HG02678 (cell line): Measurements from ENCODE around the gene PARVG.
A peak's percentile ranks its signal among the peaks of the same experiment; 100 is the strongest.

ENCODE experiments used
- ATAC-seq: cut with Tn5 transposase; IDR thresholded peaks from one replicate; pipeline ENCODE4 v1.9.1; 2021; ENCODE audit warnings: mild to moderate bottlenecking, moderate library complexity; ENCODE audit not compliant: unreplicated experiment

Gene PARVG

GRCh38 chr22:44154436-44154942 is 26.2 kb upstream of the PARVG start:
- no peak for ATAC-seq

GRCh38 chr22:44155115-44155514 is 25.6 kb upstream of the PARVG start:
- ATAC-seq, result no peak

- no peak for ATAC-seq
These were observed 22.7 kb upstream of the PARVG start for GRCh38 chr22:44157916-44158618.

GRCh38 chr22:44158816-44159215 is 21.9 kb upstream of the PARVG start:
- no peak for ATAC-seq

GRCh38 chr22:44159221-44159620 is 21.5 kb upstream of the PARVG start:
- no peak for ATAC-seq

GRCh38 chr22:44159811-44160210 is 20.9 kb upstream of the PARVG start:
- ATAC-seq, result no peak

GRCh38 chr22:44160421-44160820 is 20.3 kb upstream of the PARVG start:
- no peak for ATAC-seq

GRCh38 chr22:44161673-44162072 is 19.1 kb upstream of the PARVG start:
- ATAC-seq, result no peak

- ATAC-seq, result no peak
These were observed 17.8 kb upstream of the PARVG start for GRCh38 chr22:44162960-44163359.

GRCh38 chr22:44163536-44163935 is 17.2 kb upstream of the PARVG start:
- ATAC-seq, result no peak

GRCh38 chr22:44164031-44164430 is 16.7 kb upstream of the PARVG start:
- no peak for ATAC-seq

- ATAC-seq, result no peak
These were observed 15.3 kb upstream of the PARVG start for GRCh38 chr22:44165286-44165874.

- ATAC-seq, result no peak
These were observed 14.0 kb upstream of the PARVG start for GRCh38 chr22:44166498-44167276.

- ATAC-seq, result no peak
These were observed 13.2 kb upstream of the PARVG start for GRCh38 chr22:44167501-44167900.

- ATAC-seq, result no peak
These were observed 12.5 kb upstream of the PARVG start for GRCh38 chr22:44168206-44168605.

GRCh38 chr22:44170470-44170869 is 10.3 kb upstream of the PARVG start:
- ATAC-seq, result no peak

GRCh38 chr22:44171561-44171960 is 9.2 kb upstream of the PARVG start:
- no peak for ATAC-seq

- ATAC-seq, result peak; percentile 72
These were observed 8.2 kb upstream of the PARVG start for GRCh38 chr22:44172370-44173108.

- no peak for ATAC-seq
These were observed 7.6 kb upstream of the PARVG start for GRCh38 chr22:44173154-44173553.

- ATAC-seq, result no peak
These were observed 5.0 kb upstream of the PARVG start for GRCh38 chr22:44175676-44176075.
